HEK293 (cell line): ENCODE measurements around the gene PTCRA.

Experiments used
- GLIS1 ChIP-seq: fragments of 450-650 bp; formaldehyde crosslinking; IDR thresholded peaks from 2 replicates; pipeline ENCODE4 v1.5.1; 2016; ENCODE audit warnings: missing biosample characterization, missing genetic modification characterization
- MEIS1 ChIP-seq: sonication (generic); formaldehyde crosslinking; IDR thresholded peaks from 2 replicates; pipeline ENCODE4 v1.8.1; 2022; ENCODE audit warnings: missing genetic modification reagents, mild to moderate bottlenecking, borderline replicate concordance
- REST ChIP-seq: fragments of 450-650 bp; formaldehyde crosslinking; IDR thresholded peaks from 2 replicates; pipeline ENCODE4 v1.5.1; 2016; ENCODE audit warnings: missing biosample characterization, missing genetic modification characterization
- SALL2 ChIP-seq: fragments of 450-650 bp; formaldehyde crosslinking; IDR thresholded peaks from 2 replicates; pipeline ENCODE4 v1.5.0; 2017; ENCODE audit warnings: missing biosample characterization, mild to moderate bottlenecking, missing genetic modification characterization, borderline replicate concordance
- SP7 ChIP-seq: fragments of 450-650 bp; formaldehyde crosslinking; IDR thresholded peaks from 2 replicates; pipeline ENCODE4 v1.5.1; 2016; ENCODE audit warnings: missing biosample characterization, missing genetic modification characterization
- ZBTB11 ChIP-seq: fragments of 450-650 bp; formaldehyde crosslinking; conservative IDR thresholded peaks from 2 replicates; pipeline ENCODE4 v1.5.1; 2016; ENCODE audit warnings: low read depth, missing biosample characterization, missing genetic modification characterization
- ZNF132 ChIP-seq: fragments of 450-650 bp; formaldehyde crosslinking; IDR thresholded peaks from 2 replicates; pipeline ENCODE4 v1.5.1; 2017; ENCODE audit warnings: missing biosample characterization, missing genetic modification characterization, borderline replicate concordance
- ZNF133 ChIP-seq: fragments of 450-650 bp; formaldehyde crosslinking; IDR thresholded peaks from 2 replicates; pipeline ENCODE4 v1.5.1; 2016; ENCODE audit warnings: missing biosample characterization, missing genetic modification characterization
- ZNF138 ChIP-seq: fragments of 450-650 bp; formaldehyde crosslinking; IDR thresholded peaks from 2 replicates; pipeline ENCODE4 v1.5.1; 2016; ENCODE audit warnings: missing biosample characterization, missing genetic modification characterization, borderline replicate concordance
- ZNF146 ChIP-seq: fragments of 450-650 bp; formaldehyde crosslinking; IDR thresholded peaks from 2 replicates; pipeline ENCODE4 v1.5.1; 2016; ENCODE audit warnings: missing biosample characterization, missing genetic modification characterization
- ZNF202 ChIP-seq: fragments of 450-650 bp; formaldehyde crosslinking; IDR thresholded peaks from 2 replicates; pipeline ENCODE4 v1.5.1; 2016; ENCODE audit warnings: missing biosample characterization, missing genetic modification characterization, borderline replicate concordance
- ZNF239 ChIP-seq: fragments of 450-650 bp; formaldehyde crosslinking; IDR thresholded peaks from 2 replicates; pipeline ENCODE4 v1.5.1; 2016; ENCODE audit warnings: missing biosample characterization, missing genetic modification characterization
- ZNF274 ChIP-seq, 2 experiments: fragments of 200-500 bp in 1 of 2; fragments of 450-650 bp in 1 of 2; sonication (Bioruptor generic) in 1 of 2; formaldehyde crosslinking in 1 of 2; IDR thresholded peaks; 2 replicates each; pipeline versions ENCODE4 v1.5.1 to v1.6.1; 2014 to 2016; ENCODE audit warnings: borderline replicate concordance in 1 of 2, inconsistent platforms in 1 of 2, low read length in 1 of 2, missing biosample characterization in 1 of 2, missing genetic modification characterization in 1 of 2
- ZNF362 ChIP-seq: fragments of 450-650 bp; formaldehyde crosslinking; IDR thresholded peaks from 2 replicates; pipeline ENCODE4 v1.5.1; 2016; ENCODE audit warnings: missing biosample characterization, missing genetic modification characterization
- ZNF404 ChIP-seq: fragments of 450-650 bp; formaldehyde crosslinking; IDR thresholded peaks from 2 replicates; pipeline ENCODE4 v1.5.1; 2017; ENCODE audit warnings: missing biosample characterization, missing genetic modification characterization
- ZNF426 ChIP-seq: fragments of 450-650 bp; formaldehyde crosslinking; IDR thresholded peaks from 2 replicates; pipeline ENCODE4 v1.5.1; 2017; ENCODE audit warnings: missing biosample characterization, missing genetic modification characterization, mild to moderate bottlenecking, inconsistent platforms, moderate library complexity
- ZNF510 ChIP-seq: fragments of 450-650 bp; formaldehyde crosslinking; IDR thresholded peaks from 2 replicates; pipeline ENCODE4 v1.5.1; 2018; ENCODE audit warnings: mild to moderate bottlenecking, missing genetic modification characterization, missing biosample characterization; ENCODE audit not compliant: insufficient replicate concordance
- ZNF518A ChIP-seq: fragments of 450-650 bp; formaldehyde crosslinking; conservative IDR thresholded peaks from 2 replicates; pipeline ENCODE4 v1.5.1; 2016; ENCODE audit warnings: low read depth, missing biosample characterization, missing genetic modification characterization
- ZNF600 ChIP-seq: fragments of 450-650 bp; formaldehyde crosslinking; IDR thresholded peaks from 2 replicates; pipeline ENCODE4 v1.5.1; 2016; ENCODE audit warnings: missing biosample characterization, missing genetic modification characterization
- ZNF624 ChIP-seq: fragments of 450-650 bp; formaldehyde crosslinking; IDR thresholded peaks from 2 replicates; pipeline ENCODE4 v1.5.1; 2017; ENCODE audit warnings: missing biosample characterization, missing genetic modification characterization
- ZNF639 ChIP-seq: fragments of 450-650 bp; formaldehyde crosslinking; IDR thresholded peaks from 2 replicates; pipeline ENCODE4 v1.5.1; 2016; ENCODE audit warnings: missing biosample characterization, missing genetic modification characterization
- ZNF707 ChIP-seq: fragments of 450-650 bp; formaldehyde crosslinking; IDR thresholded peaks from 2 replicates; pipeline ENCODE4 v1.5.1; 2016; ENCODE audit warnings: missing biosample characterization, missing genetic modification characterization
- ZXDB ChIP-seq: fragments of 450-650 bp; formaldehyde crosslinking; IDR thresholded peaks from 2 replicates; pipeline ENCODE4 v1.5.1; 2016; ENCODE audit warnings: missing biosample characterization, missing genetic modification characterization

The PTCRA gene

GRCh38 chr6:42890311-42891198, 25.3 kb upstream of the PTCRA start (continued):
- peak; percentile 55 for TF ChIP-seq ZNF518A (tag by site-specific recombination)
- no peak for TF ChIP-seq ZNF133 (tag by site-specific recombination)
- peak; percentile 55 for TF ChIP-seq REST (tag by site-specific recombination)
- peak; percentile 25; the same call in 1 of the 2 replicates for TF ChIP-seq ZNF146 (tag by site-specific recombination)
- TF ChIP-seq ZNF132 (tag by site-specific recombination), result no peak
- no peak for TF ChIP-seq ZNF624 (tag by site-specific recombination)
- TF ChIP-seq ZNF707 (tag by site-specific recombination), result no peak
- no peak for TF ChIP-seq SALL2 (tag by site-specific recombination)
- no peak for TF ChIP-seq ZNF362 (tag by site-specific recombination)
- peak; percentile 71; the same call in 1 of the 2 replicates for TF ChIP-seq ZNF239 (tag by site-specific recombination)
- TF ChIP-seq ZNF510 (tag by site-specific recombination), result no peak
- TF ChIP-seq ZXDB (tag by site-specific recombination), result peak; percentile 95
- no peak for TF ChIP-seq ZNF639 (tag by site-specific recombination)
- peak; percentile 100 for TF ChIP-seq ZNF600
- TF ChIP-seq ZNF202 (tag by site-specific recombination), result no peak
- no peak for TF ChIP-seq ZNF404 (tag by site-specific recombination)
- peak; percentile 97 for TF ChIP-seq GLIS1 (tag by site-specific recombination)
- TF ChIP-seq ZNF426 (tag by site-specific recombination), result no peak
- TF ChIP-seq MEIS1 (CRISPR knock-in tag), result no peak
- TF ChIP-seq ZNF274 (IDR thresholded peaks at IDR 0.05; ENCODE audit: low read length), result no peak
- no peak for TF ChIP-seq ZNF274 (tag by site-specific recombination; IDR thresholded peaks at IDR 0.05; ENCODE audit: borderline replicate concordance)
- TF ChIP-seq ZNF138 (tag by site-specific recombination), result no peak
- TF ChIP-seq SP7 (tag by site-specific recombination), result peak; percentile 85
- peak; percentile 93 for TF ChIP-seq ZBTB11 (tag by site-specific recombination)
